Activated CD8-positive, alpha-beta T cell treated with anti-CD3 and anti-CD28 coated beads for 36 hours (primary cell): Measurements from ENCODE around the gene TUBB4B. TPM values are rescaled to one million over a fixed set of nuclear protein-coding genes. Genes with fewer than 3 reads are reported as not detected.

Experiments used
- ATAC-seq: fragments of 200-7000 bp; cut with Tn5 transposase; one replicate; pipeline ENCODE4 v1.10.0; 2021; ENCODE audit warnings: mild to moderate bottlenecking, moderate library complexity
- CTCF ChIA-PET: fragments of 350-600 bp; sonication (Branson Sonifier 250); formaldehyde crosslinking; loops from one replicate; lab custom pipeline; 2021; ENCODE audit warnings: antibody characterized with exemption; lab: Charles Lee
- POLR2A ChIA-PET: fragments of 350-600 bp; sonication (Branson Sonifier 250); formaldehyde crosslinking; loops from one replicate; lab custom pipeline; 2021; ENCODE audit warnings: antibody characterized with exemption; lab: Charles Lee
- DNase-seq: peaks from one replicate; pipeline ENCODE4 v3.0.0-alpha.2; 2020
- H3K27ac Mint-ChIP-seq: one replicate; pipeline ENCODE4 v1.8.0; 2021; ENCODE audit warnings: mild to moderate bottlenecking, mixed read lengths
- H3K27me3 Mint-ChIP-seq: one replicate; pipeline ENCODE4 v1.8.0; 2021; ENCODE audit warnings: mixed read lengths
- H3K36me3 Mint-ChIP-seq: one replicate; pipeline ENCODE4 v1.8.0; 2021; ENCODE audit warnings: low read depth, mixed read lengths
- H3K4me1 Mint-ChIP-seq: one replicate; pipeline ENCODE4 v1.8.0; 2021; ENCODE audit warnings: low read depth, mixed read lengths
- H3K4me3 Mint-ChIP-seq: one replicate; pipeline ENCODE4 v1.8.0; 2021; ENCODE audit warnings: mild to moderate bottlenecking, moderate library complexity, mixed read lengths
- H3K9me3 Mint-ChIP-seq: one replicate; pipeline ENCODE4 v1.8.0; 2021; ENCODE audit warnings: mixed read lengths
- CTCF ChIP-seq: fragments of 200-600 bp; IDR thresholded peaks from one replicate; pipeline ENCODE4 v1.8.0; 2022; ENCODE audit warnings: antibody characterized with exemption, mild to moderate bottlenecking
- intact Hi-C: fragments of 100-400 bp; cut with micrococcal nuclease; formaldehyde crosslinking; loops from one replicate; pipeline ENCODE4 v1.10.0; 2022
- total RNA-seq, 2 experiments: library from RNA; stranded (reverse); gene quantifications; one replicate each; pipeline ENCODE4 v1.2.3, GENCODE V29; 2021

The TUBB4B gene
- total RNA-seq, 2 experiments from 2014 or later, result 228 to 230 TPM

- H3K4me1 Mint-ChIP-seq, result peaks cover 11% of the 10 kb centered on the region
These were observed 38.8 kb downstream of the TUBB4B start for GRCh38 chr9:137279741-137280473.

GRCh38 chr9:137280474-137281344 is 39.6 kb downstream of the TUBB4B start:
- ATAC-seq (no peak), DNase-seq (no peak)
- no peak overlapping the region for H3K27ac Mint-ChIP-seq
- H3K9me3 Mint-ChIP-seq, result no peaks in the 10 kb centered on the region
- H3K4me3 Mint-ChIP-seq, result no peak overlapping the region
- ChIA-PET CTCF (no interaction called here), POLR2A (interaction anchor here (1.0 to 1.3 kb wide), 3 partner anchors 13 to 40 kb away, joined by 3 to 4 read pairs (median 3); partner anchors contain the start of gene NELFB)
- no peak for TF ChIP-seq CTCF
- peaks cover 11% of the 10 kb centered on the region for H3K4me1 Mint-ChIP-seq
- no peaks in the 10 kb centered on the region for H3K36me3 Mint-ChIP-seq
- peaks cover 9% of the 10 kb centered on the region for H3K27me3 Mint-ChIP-seq
- intact Hi-C loops, result no loop called here

More at GRCh38 chr9:137279741-137280473, 38.8 kb downstream of the TUBB4B start:
- no peak overlapping the region for H3K27ac Mint-ChIP-seq
- no peak for DNase-seq
- H3K4me3 Mint-ChIP-seq, result no peak overlapping the region
- no peaks in the 10 kb centered on the region for H3K36me3 Mint-ChIP-seq
- intact Hi-C loops, result no loop called here
- peaks cover 9% of the 10 kb centered on the region for H3K27me3 Mint-ChIP-seq
- no peak for ATAC-seq
- no peak for TF ChIP-seq CTCF
- no peaks in the 10 kb centered on the region for H3K9me3 Mint-ChIP-seq
- CTCF ChIA-PET, result no interaction called here
- POLR2A ChIA-PET, result interaction anchor here (1.0 to 1.3 kb wide), 3 partner anchors 14 to 39 kb away, joined by 3 to 4 read pairs (median 3); partner anchors contain the start of gene NELFB

GRCh38 chr9:137281345-137282116 is 40.4 kb downstream of the TUBB4B start:
- no peak for DNase-seq

GRCh38 chr9:137286975-137287383 is 45.9 kb downstream of the TUBB4B start:
- intact Hi-C loops, result no loop called here
- DNase-seq (peak; percentile 53), ATAC-seq (peak; percentile 71)
- POLR2A ChIA-PET, result interaction anchor here (0.8 to 1.4 kb wide), 3 partner anchors 10 to 30 kb away, joined by 3 to 4 read pairs (median 3); partner anchors contain the start of gene TOR4A
- CTCF ChIA-PET, result interaction anchor here (0.6 to 1.8 kb wide), 17 partner anchors 14 to 254 kb away, joined by 3 to 8 read pairs (median 3); partner anchors contain the start of genes EXD3, NOXA1 and NRARP
- H3K4me3 Mint-ChIP-seq, result no peak overlapping the region
- H3K36me3 Mint-ChIP-seq, result no peaks in the 10 kb centered on the region
- no peaks in the 10 kb centered on the region for H3K4me1 Mint-ChIP-seq
- H3K27ac Mint-ChIP-seq, result no peak overlapping the region
- peaks cover 6% of the 10 kb centered on the region for H3K27me3 Mint-ChIP-seq
- TF ChIP-seq CTCF, result no peak
- no peaks in the 10 kb centered on the region for H3K9me3 Mint-ChIP-seq

More at GRCh38 chr9:137281345-137282116, 40.4 kb downstream of the TUBB4B start:
- TF ChIP-seq CTCF, result no peak
- ChIA-PET CTCF (no interaction called here), POLR2A (interaction anchor here (1.2 kb wide), 2 partner anchors 41 to 126 kb away, joined by 3 to 4 read pairs; no protein-coding TSS in a partner anchor)
- peaks cover 9% of the 10 kb centered on the region for H3K27me3 Mint-ChIP-seq
- H3K36me3 Mint-ChIP-seq, result no peaks in the 10 kb centered on the region
- no peak overlapping the region for H3K27ac Mint-ChIP-seq
- ATAC-seq, result no peak
- H3K4me1 Mint-ChIP-seq, result peaks cover 10% of the 10 kb centered on the region
- no peak overlapping the region for H3K4me3 Mint-ChIP-seq
- intact Hi-C loops, result no loop called here
- H3K9me3 Mint-ChIP-seq, result no peaks in the 10 kb centered on the region
